Prostate gland (tissue), 2 donors: ENCODE measurements around the gene TAF5L.

ENCODE experiments used
- POLR2AphosphoS5 ChIP-seq: sonication (generic); formaldehyde crosslinking; IDR thresholded peaks from one replicate; pipeline ENCODE4 v1.6.1; 2017; ENCODE audit warnings: antibody characterized with exemption
- TF ChIP-seq, protein P1 (sequence below), 4 experiments: fragments of 200-600 bp in 2 of 4; fragments of 450-650 bp in 2 of 4; sonication (generic) in 2 of 4; IDR thresholded peaks; 1 replicate in 3 of 4; 2 replicates in 1 of 4; pipeline ENCODE4 v1.5.1; 2016 to 2019; ENCODE audit warnings: antibody characterized with exemption in 4 of 4, mild to moderate bottlenecking in 2 of 4, moderate library complexity in 2 of 4

DNA sequence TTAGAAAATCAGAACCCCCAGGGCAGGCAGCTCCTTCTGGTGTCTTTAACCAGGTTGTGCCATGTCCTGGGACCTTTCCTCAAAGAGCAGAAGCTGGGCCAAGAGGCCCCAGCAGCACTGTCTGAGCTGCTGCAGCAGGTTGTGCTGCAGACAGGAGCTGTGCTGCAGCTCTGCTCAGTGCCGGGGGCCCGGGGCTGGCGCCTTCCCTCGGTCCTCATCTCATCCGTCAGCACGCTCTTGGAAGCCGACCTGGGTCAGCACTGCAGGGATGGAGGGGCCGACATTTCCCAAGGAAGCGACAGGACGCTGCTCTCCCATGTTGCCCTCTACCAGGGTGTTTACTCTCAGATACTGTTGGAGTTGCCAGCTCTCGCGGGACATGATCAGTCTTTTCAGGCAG is 11.8 kb upstream of the TAF5L start:
- TF ChIP-seq, protein P1, sequence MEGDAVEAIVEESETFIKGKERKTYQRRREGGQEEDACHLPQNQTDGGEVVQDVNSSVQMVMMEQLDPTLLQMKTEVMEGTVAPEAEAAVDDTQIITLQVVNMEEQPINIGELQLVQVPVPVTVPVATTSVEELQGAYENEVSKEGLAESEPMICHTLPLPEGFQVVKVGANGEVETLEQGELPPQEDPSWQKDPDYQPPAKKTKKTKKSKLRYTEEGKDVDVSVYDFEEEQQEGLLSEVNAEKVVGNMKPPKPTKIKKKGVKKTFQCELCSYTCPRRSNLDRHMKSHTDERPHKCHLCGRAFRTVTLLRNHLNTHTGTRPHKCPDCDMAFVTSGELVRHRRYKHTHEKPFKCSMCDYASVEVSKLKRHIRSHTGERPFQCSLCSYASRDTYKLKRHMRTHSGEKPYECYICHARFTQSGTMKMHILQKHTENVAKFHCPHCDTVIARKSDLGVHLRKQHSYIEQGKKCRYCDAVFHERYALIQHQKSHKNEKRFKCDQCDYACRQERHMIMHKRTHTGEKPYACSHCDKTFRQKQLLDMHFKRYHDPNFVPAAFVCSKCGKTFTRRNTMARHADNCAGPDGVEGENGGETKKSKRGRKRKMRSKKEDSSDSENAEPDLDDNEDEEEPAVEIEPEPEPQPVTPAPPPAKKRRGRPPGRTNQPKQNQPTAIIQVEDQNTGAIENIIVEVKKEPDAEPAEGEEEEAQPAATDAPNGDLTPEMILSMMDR (IDR thresholded peaks at IDR 0.05), result no peak
- TF ChIP-seq POLR2AphosphoS5, result no peak
